Neural progenitor cell (in vitro differentiated cells): Measurements from ENCODE around the gene MIB1. TPM values are rescaled to one million over a fixed set of nuclear protein-coding genes. Genes with fewer than 3 reads are reported as not detected.

Source experiments
- DNase-seq: peaks from one replicate; pipeline ENCODE4 v3.0.0-alpha.2; 2016; ENCODE audit warnings: low spot score
- H2AFZ ChIP-seq: fragments of 200-600 bp; sonication (generic); replicated peaks from 2 replicates; pipeline ENCODE4 v1.6.1; 2016; ENCODE audit warnings: antibody characterized with exemption
- H3F3A ChIP-seq: fragments of 200-600 bp; sonication (generic); 2 replicates; pipeline ENCODE4 v1.6.1; 2016; ENCODE audit warnings: antibody characterized with exemption, low read depth
- H3K27ac ChIP-seq: fragments of 200-600 bp; sonication (generic); 2 replicates; pipeline ENCODE4 v1.5.1; 2016; ENCODE audit warnings: mild to moderate bottlenecking
- H3K27me3 ChIP-seq: fragments of 200-600 bp; sonication (generic); 2 replicates; pipeline ENCODE4 v1.6.1; 2016; ENCODE audit warnings: mild to moderate bottlenecking, moderate library complexity
- H3K36me3 ChIP-seq: fragments of 200-600 bp; sonication (generic); 2 replicates; pipeline ENCODE4 v1.5.1; 2016
- H3K4me1 ChIP-seq: fragments of 200-600 bp; sonication (generic); 2 replicates; pipeline ENCODE4 v1.6.1; 2016; ENCODE audit warnings: mixed run types
- H3K4me2 ChIP-seq: fragments of 200-600 bp; sonication (generic); 2 replicates; pipeline ENCODE4 v1.6.1; 2016
- H3K4me3 ChIP-seq: fragments of 200-600 bp; sonication (generic); 2 replicates; pipeline ENCODE4 v1.5.1; 2016
- H3K79me2 ChIP-seq: fragments of 200-600 bp; sonication (generic); 2 replicates; pipeline ENCODE4 v1.6.1; 2016; ENCODE audit warnings: low read depth
- H3K9ac ChIP-seq: fragments of 200-600 bp; sonication (generic); 2 replicates; pipeline ENCODE4 v1.6.1; 2016
- H3K9me3 ChIP-seq: fragments of 200-600 bp; sonication (generic); 2 replicates; pipeline ENCODE4 v1.5.1; 2016; ENCODE audit warnings: low read depth
- H4K20me1 ChIP-seq: fragments of 200-600 bp; sonication (generic); 2 replicates; pipeline ENCODE4 v1.6.1; 2016; ENCODE audit warnings: low read depth
- H3K27ac Mint-ChIP-seq: 3 replicates; pipeline ENCODE4 v1.8.0; 2021; ENCODE audit warnings: mixed read lengths
- H3K27me3 Mint-ChIP-seq: 2 replicates; pipeline ENCODE4 v1.8.0; 2022; ENCODE audit warnings: low read depth, mild to moderate bottlenecking, inconsistent platforms, moderate library complexity, mixed read lengths; ENCODE audit not compliant: insufficient read depth
- H3K36me3 Mint-ChIP-seq: 3 replicates; pipeline ENCODE4 v1.8.0; 2021; ENCODE audit warnings: mixed read lengths
- H3K4me1 Mint-ChIP-seq: 3 replicates; pipeline ENCODE4 v1.8.0; 2021; ENCODE audit warnings: mixed read lengths
- H3K4me3 Mint-ChIP-seq: 3 replicates; pipeline ENCODE4 v1.8.0; 2021; ENCODE audit warnings: mild to moderate bottlenecking, moderate library complexity, mixed read lengths
- H3K9me3 Mint-ChIP-seq: 3 replicates; pipeline ENCODE4 v1.8.0; 2020; ENCODE audit warnings: mixed read lengths
- EZH2 ChIP-seq: fragments of 200-600 bp; sonication (generic); IDR thresholded peaks from 2 replicates; pipeline ENCODE4 v1.6.1; 2017; ENCODE audit warnings: antibody characterized with exemption, mild to moderate bottlenecking, moderate library complexity
- EZH2phosphoT487 ChIP-seq: fragments of 200-600 bp; sonication (generic); IDR thresholded peaks from 2 replicates; pipeline ENCODE4 v1.6.1; 2017; ENCODE audit warnings: antibody characterized with exemption
- total RNA-seq: library from RNA; depleted of rRNA; stranded (reverse); fragments of >200 nt; gene quantifications from 2 replicates; pipeline ENCODE4 v1.2.3, GENCODE V29; 2015; ENCODE audit warnings: low replicate concordance
- TF ChIP-seq, protein P1 (sequence below): fragments of 200-600 bp; sonication (generic); IDR thresholded peaks from 2 replicates; pipeline ENCODE4 v1.5.1; 2017; ENCODE audit warnings: antibody characterized with exemption, mild to moderate bottlenecking

Gene MIB1
- total RNA-seq, 1 donor from 2014 or later = 112 TPM

DNA sequence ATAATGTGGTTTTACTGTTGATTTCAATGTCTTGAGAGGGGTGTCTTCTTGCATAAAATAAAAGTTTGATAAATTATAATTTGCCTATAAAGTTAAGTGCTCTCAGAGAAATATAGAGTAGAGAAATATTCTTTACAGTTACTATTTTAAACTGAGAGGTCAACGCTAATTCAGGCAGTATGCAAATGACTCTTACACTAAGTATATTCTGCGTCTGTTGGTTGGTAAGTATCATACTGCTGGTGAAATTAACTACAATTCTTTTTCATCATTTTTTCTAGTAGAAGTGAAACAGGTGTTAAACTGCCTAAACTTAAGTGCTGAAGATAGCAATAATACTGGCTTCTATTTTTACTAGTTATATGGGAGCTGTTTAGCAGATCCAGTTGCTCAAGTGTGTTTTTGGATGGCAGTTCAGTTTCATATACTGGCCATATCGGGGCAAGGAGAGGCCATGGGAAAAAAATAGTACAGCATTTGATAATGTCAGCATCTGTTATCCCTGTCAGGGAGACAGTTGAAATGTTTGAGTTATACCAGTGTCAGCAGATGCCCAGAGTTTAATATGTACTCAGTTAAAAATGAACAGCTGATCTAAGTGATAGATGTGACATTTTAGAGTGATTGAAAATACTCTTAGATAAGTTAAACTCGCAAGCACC lies 86.2 kb downstream of the MIB1 start:
- no peak overlapping the region for H3K4me2 ChIP-seq
- H3K27ac ChIP-seq = no peak overlapping the region
- no peak overlapping the region for H3K4me3 ChIP-seq

DNA sequence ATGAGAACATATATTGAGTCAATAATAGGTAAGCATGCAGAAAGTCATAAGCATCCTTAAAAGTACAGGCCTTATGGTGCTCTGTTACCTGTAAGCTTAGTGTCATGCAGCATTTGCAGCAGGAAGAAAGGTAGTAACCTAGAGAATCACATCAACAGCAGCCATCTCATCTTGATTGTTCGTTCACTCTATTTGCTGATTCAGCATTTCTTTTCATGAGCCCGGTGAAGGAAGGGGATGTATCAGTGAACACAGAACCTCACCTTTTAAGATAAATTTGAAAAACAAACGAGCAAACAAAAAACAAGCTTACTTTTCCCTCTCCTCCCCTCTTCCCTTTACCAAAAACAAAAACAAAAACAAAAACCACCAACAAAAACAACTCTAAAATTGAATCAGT lies 89.9 kb downstream of the MIB1 start:
- Mint-ChIP-seq H3K9me3 (no peaks in the 10 kb centered on the region), H3K36me3 (peaks cover 4% of the 10 kb centered on the region), H3K27me3 (no peaks in the 10 kb centered on the region), H3K4me1 (no peaks in the 10 kb centered on the region), H3K27ac (no peak overlapping the region), H3K4me3 (no peak overlapping the region)
- Histone ChIP-seq H3K27me3 (no peaks in the 10 kb centered on the region), H3K79me2 (no peaks in the 10 kb centered on the region), H2AFZ (no peak overlapping the region), H3K36me3 (peaks cover 4% of the 10 kb centered on the region), H4K20me1 (peaks cover 19% of the 10 kb centered on the region), H3K9ac (no peak overlapping the region), H3F3A (peaks cover 14% of the 10 kb centered on the region), H3K4me1 (peaks cover 9% of the 10 kb centered on the region), H3K27ac (no peak overlapping the region), H3K4me3 (no peak overlapping the region), H3K9me3 (no peaks in the 10 kb centered on the region), H3K4me2 (no peak overlapping the region)
- no peak for TF ChIP-seq EZH2
- TF ChIP-seq EZH2phosphoT487 = no peak
- TF ChIP-seq, protein P1, sequence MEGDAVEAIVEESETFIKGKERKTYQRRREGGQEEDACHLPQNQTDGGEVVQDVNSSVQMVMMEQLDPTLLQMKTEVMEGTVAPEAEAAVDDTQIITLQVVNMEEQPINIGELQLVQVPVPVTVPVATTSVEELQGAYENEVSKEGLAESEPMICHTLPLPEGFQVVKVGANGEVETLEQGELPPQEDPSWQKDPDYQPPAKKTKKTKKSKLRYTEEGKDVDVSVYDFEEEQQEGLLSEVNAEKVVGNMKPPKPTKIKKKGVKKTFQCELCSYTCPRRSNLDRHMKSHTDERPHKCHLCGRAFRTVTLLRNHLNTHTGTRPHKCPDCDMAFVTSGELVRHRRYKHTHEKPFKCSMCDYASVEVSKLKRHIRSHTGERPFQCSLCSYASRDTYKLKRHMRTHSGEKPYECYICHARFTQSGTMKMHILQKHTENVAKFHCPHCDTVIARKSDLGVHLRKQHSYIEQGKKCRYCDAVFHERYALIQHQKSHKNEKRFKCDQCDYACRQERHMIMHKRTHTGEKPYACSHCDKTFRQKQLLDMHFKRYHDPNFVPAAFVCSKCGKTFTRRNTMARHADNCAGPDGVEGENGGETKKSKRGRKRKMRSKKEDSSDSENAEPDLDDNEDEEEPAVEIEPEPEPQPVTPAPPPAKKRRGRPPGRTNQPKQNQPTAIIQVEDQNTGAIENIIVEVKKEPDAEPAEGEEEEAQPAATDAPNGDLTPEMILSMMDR = no peak
- no peak for DNase-seq

More for the DNA sequence above, 86.2 kb downstream of the MIB1 start:
- DNase-seq = no peak
- Histone ChIP-seq H3K9me3 (no peaks in the 10 kb centered on the region), H3K4me1 (peaks cover 14% of the 10 kb centered on the region), H3K79me2 (no peaks in the 10 kb centered on the region), H4K20me1 (peaks cover 20% of the 10 kb centered on the region), H3K9ac (no peak overlapping the region), H3K27me3 (no peaks in the 10 kb centered on the region), H3K36me3 (peaks cover 15% of the 10 kb centered on the region), H3F3A (peaks cover 19% of the 10 kb centered on the region), H2AFZ (no peak overlapping the region)
- Mint-ChIP-seq H3K4me1 (no peaks in the 10 kb centered on the region), H3K27me3 (no peaks in the 10 kb centered on the region), H3K9me3 (no peaks in the 10 kb centered on the region), H3K36me3 (peaks cover 8% of the 10 kb centered on the region), H3K4me3 (no peak overlapping the region), H3K27ac (no peak overlapping the region)
- TF ChIP-seq EZH2 (no peak), EZH2phosphoT487 (no peak)
- TF ChIP-seq, protein P1 = no peak

DNA sequence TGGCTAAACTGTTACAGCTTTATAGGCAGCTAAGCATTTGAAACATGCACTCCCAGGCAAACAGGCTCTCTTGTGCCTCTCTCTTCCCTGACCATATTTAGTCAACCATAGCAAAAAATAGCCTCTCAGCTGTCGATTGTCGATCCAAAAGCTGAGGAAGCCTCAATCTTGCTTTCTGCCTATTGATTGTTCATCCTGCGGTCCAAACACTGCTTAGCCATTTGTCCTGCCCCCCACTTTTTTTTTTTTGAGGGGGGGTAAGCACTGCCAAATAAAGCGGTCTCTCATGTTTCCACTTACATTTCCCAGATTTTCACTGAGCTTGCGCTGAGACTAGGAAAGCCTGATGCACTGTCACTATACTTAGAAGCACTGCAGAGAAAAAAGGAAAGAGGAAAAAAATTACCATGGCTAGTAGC lies 90.8 kb downstream of the MIB1 start:
- H3K27me3 ChIP-seq = no peaks in the 10 kb centered on the region
- TF ChIP-seq, protein P1 = no peak
- TF ChIP-seq EZH2 = no peak
- TF ChIP-seq EZH2phosphoT487 = no peak
- H3K9me3 ChIP-seq = no peaks in the 10 kb centered on the region
- H4K20me1 ChIP-seq = peaks cover 12% of the 10 kb centered on the region
- no peak overlapping the region for H3K4me2 ChIP-seq
- Mint-ChIP-seq H3K27ac (no peak overlapping the region), H3K4me3 (no peak overlapping the region), H3K27me3 (no peaks in the 10 kb centered on the region), H3K36me3 (peaks cover 4% of the 10 kb centered on the region), H3K4me1 (no peaks in the 10 kb centered on the region), H3K9me3 (no peaks in the 10 kb centered on the region)
- no peaks in the 10 kb centered on the region for H3K36me3 ChIP-seq
- peaks cover 4% of the 10 kb centered on the region for H3K4me1 ChIP-seq
- H3F3A ChIP-seq = peaks cover 13% of the 10 kb centered on the region
- no peaks in the 10 kb centered on the region for H3K79me2 ChIP-seq
- H3K27ac ChIP-seq = no peak overlapping the region
- peak; percentile 5 for DNase-seq
- H3K9ac ChIP-seq = no peak overlapping the region
- no peak overlapping the region for H2AFZ ChIP-seq
- no peak overlapping the region for H3K4me3 ChIP-seq
